GOT3 (cell line): ENCODE measurements around the gene LCN15.
"Not testable (repeated sequence)": the region's sequence is repeated elsewhere in the genome, so short reads cannot be mapped to it uniquely, and the experiment has no call there.

Experiments
- DNase-seq: peaks from one replicate; lab custom pipeline; 2025; ENCODE audit warnings: mixed read lengths; lab: John Stamatoyannopoulos, UW

The LCN15 gene

GRCh38 chr9:136722093-136722968 lies 42.0 kb downstream of the LCN15 start:
- DNase-seq: no peak

GRCh38 chr9:136721339-136722092 lies 42.8 kb downstream of the LCN15 start:
- DNase-seq: no peak

GRCh38 chr9:136720898-136721338 lies 43.4 kb downstream of the LCN15 start:
- no peak for DNase-seq

- no peak for DNase-seq
Observed at GRCh38 chr9:136720251-136720897, 43.9 kb downstream of the LCN15 start.

GRCh38 chr9:136719195-136719880 lies 45.0 kb downstream of the LCN15 start:
- no peak for DNase-seq

- no peak for DNase-seq
Observed at GRCh38 chr9:136718345-136719194, 45.7 kb downstream of the LCN15 start.

- no peak for DNase-seq
Observed at GRCh38 chr9:136717399-136717798, 46.9 kb downstream of the LCN15 start.

- DNase-seq: no peak
Observed at GRCh38 chr9:136714893-136715274, 49.4 kb downstream of the LCN15 start.

GRCh38 chr9:136714096-136714892 lies 50.0 kb downstream of the LCN15 start:
- DNase-seq: no peak

GRCh38 chr9:136713550-136713949 lies 50.8 kb downstream of the LCN15 start:
- no peak for DNase-seq

GRCh38 chr9:136712690-136713544 lies 51.4 kb downstream of the LCN15 start:
- no peak for DNase-seq

- DNase-seq: no peak
Observed at GRCh38 chr9:136711751-136712689, 52.3 kb downstream of the LCN15 start, which contains the start of gene DIPK1B. TSS of gene DIPK1B (plus strand) at chr9:136712572. CDS start at chr9:136712666, 94 bp downstream.

- DNase-seq: not testable (repeated sequence)
Observed at GRCh38 chr9:136711219-136711648, 53.1 kb downstream of the LCN15 start.

- no peak for DNase-seq
Observed at GRCh38 chr9:136710543-136710942, 53.8 kb downstream of the LCN15 start.
